GM12892 (cell line): ENCODE results near the gene NDUFA3.

Experiments
- POLR2A ChIP-seq: IDR thresholded peaks from 2 replicates; pipeline ENCODE4 v1.6.1; 2011; ENCODE audit warnings: low read depth, low read length, control low read depth
- POLR2AphosphoS5 ChIP-seq: IDR thresholded peaks from 2 replicates; pipeline ENCODE4 v1.6.1; 2011; ENCODE audit warnings: low read depth, low read length, control low read depth

- no peak for TF ChIP-seq POLR2A
- TF ChIP-seq POLR2AphosphoS5: no peak
These were observed 3.1 kb downstream of the NDUFA3 start for GRCh38 chr19:54105796-54106195.
